ENCODE data around the gene ASXL2.

Gene ASXL2

GRCh38 chr2:25757906-25758305 lies 120.4 kb downstream of the ASXL2 start:
- Histone ChIP-seq H3K4me3 (ENCODE audit: low read depth, low read length) (no peak overlapping the region), H3K27me3 (ENCODE audit: insufficient read depth, low read depth, severe bottlenecking) (no peaks in the 10 kb centered on the region), H3K9me3 (ENCODE audit: severe bottlenecking) (no peaks in the 10 kb centered on the region), H3K27ac (no peak overlapping the region), H3K36me3 (peaks cover 41% of the 10 kb centered on the region)
- TF ChIP-seq CTCF (IDR thresholded peaks at IDR 0.05; ENCODE audit: low read depth, low read length) = no peak
- no peak for DNase-seq

GRCh38 chr2:25756536-25756935 lies 121.8 kb downstream of the ASXL2 start:
- H3K36me3 ChIP-seq = peaks cover 51% of the 10 kb centered on the region

GRCh38 chr2:25749676-25750075 lies 128.6 kb downstream of the ASXL2 start:
- no peak for TF ChIP-seq CTCF (IDR thresholded peaks at IDR 0.05; ENCODE audit: low read depth, low read length)
- Histone ChIP-seq H3K27me3 (ENCODE audit: insufficient read depth, low read depth, severe bottlenecking) (no peaks in the 10 kb centered on the region), H3K27ac (no peak overlapping the region), H3K4me3 (ENCODE audit: low read depth, low read length) (no peak overlapping the region), H3K36me3 (peaks cover 62% of the 10 kb centered on the region), H3K9me3 (ENCODE audit: severe bottlenecking) (no peaks in the 10 kb centered on the region)
- DNase-seq = no peak

More at GRCh38 chr2:25756536-25756935, 121.8 kb downstream of the ASXL2 start:
- Histone ChIP-seq H3K27me3 (ENCODE audit: insufficient read depth, low read depth, severe bottlenecking) (no peaks in the 10 kb centered on the region), H3K27ac (no peak overlapping the region), H3K4me3 (ENCODE audit: low read depth, low read length) (no peak overlapping the region), H3K9me3 (ENCODE audit: severe bottlenecking) (no peaks in the 10 kb centered on the region)
- TF ChIP-seq CTCF (IDR thresholded peaks at IDR 0.05; ENCODE audit: low read depth, low read length) = no peak
- no peak for DNase-seq

GRCh38 chr2:25744055-25744454 lies 134.2 kb downstream of the ASXL2 start:
- no peak overlapping the region for H3K27ac ChIP-seq
- no peak for TF ChIP-seq CTCF (IDR thresholded peaks at IDR 0.05; ENCODE audit: low read depth, low read length)
- H3K27me3 ChIP-seq (ENCODE audit: insufficient read depth, low read depth, severe bottlenecking) = no peaks in the 10 kb centered on the region
- peaks cover 60% of the 10 kb centered on the region for H3K36me3 ChIP-seq
- DNase-seq = no peak
- H3K4me3 ChIP-seq (ENCODE audit: low read depth, low read length) = no peak overlapping the region
- H3K9me3 ChIP-seq (ENCODE audit: severe bottlenecking) = no peaks in the 10 kb centered on the region

- no peaks in the 10 kb centered on the region for H3K27me3 ChIP-seq (ENCODE audit: insufficient read depth, low read depth, severe bottlenecking)
- no peak overlapping the region for H3K27ac ChIP-seq
- DNase-seq = no peak
- H3K4me3 ChIP-seq (ENCODE audit: low read depth, low read length) = no peak overlapping the region
- peaks cover 52% of the 10 kb centered on the region for H3K36me3 ChIP-seq
- no peaks in the 10 kb centered on the region for H3K9me3 ChIP-seq (ENCODE audit: severe bottlenecking)
- TF ChIP-seq CTCF (IDR thresholded peaks at IDR 0.05; ENCODE audit: low read depth, low read length) = no peak
Observed at GRCh38 chr2:25743132-25743830, 135.0 kb downstream of the ASXL2 start.

GRCh38 chr2:25742501-25742900 lies 135.8 kb downstream of the ASXL2 start:
- DNase-seq = no peak
- H3K27ac ChIP-seq = no peak overlapping the region
- H3K9me3 ChIP-seq (ENCODE audit: severe bottlenecking) = no peaks in the 10 kb centered on the region
- H3K27me3 ChIP-seq (ENCODE audit: insufficient read depth, low read depth, severe bottlenecking) = no peaks in the 10 kb centered on the region
- no peak overlapping the region for H3K4me3 ChIP-seq (ENCODE audit: low read depth, low read length)
- H3K36me3 ChIP-seq = peaks cover 45% of the 10 kb centered on the region
- TF ChIP-seq CTCF (IDR thresholded peaks at IDR 0.05; ENCODE audit: low read depth, low read length) = no peak

All from WERI-Rb-1 (cell line).